T-cell (primary cell): Measurements from ENCODE around the gene RETN. TPM values are rescaled to one million over a fixed set of nuclear protein-coding genes. Genes with fewer than 3 reads are reported as not detected.
A peak's percentile ranks its signal among the peaks of the same experiment; 100 is the strongest.

ENCODE experiments used
- ATAC-seq, 4 experiments: fragments of 200-7000 bp in 3 of 4; fragments of 150-1000 bp in 1 of 4; cut with Tn5 transposase; replicated peaks in 1 of 4; 1 replicate in 3 of 4; 2 replicates in 1 of 4; pipeline ENCODE4 v1.10.0; 2021; ENCODE audit warnings: moderate library complexity in 3 of 4, mild to moderate bottlenecking in 2 of 4, moderate number of reproducible peaks in 1 of 4
- CTCF ChIA-PET, 2 donors: fragments of 300-600 bp; sonication (Branson Sonifier 250); formaldehyde crosslinking; loops; one replicate each; lab custom pipeline; 2022; ENCODE audit warnings: antibody characterized with exemption in 2 of 2; lab: Charles Lee
- POLR2A ChIA-PET, 2 donors: fragments of 300-600 bp; sonication (Branson Sonifier 250); formaldehyde crosslinking; loops; one replicate each; lab custom pipeline; 2022; ENCODE audit warnings: antibody characterized with exemption in 2 of 2; lab: Charles Lee
- DNase-seq, 35 experiments: peaks; one replicate each; pipeline versions ENCODE4 v3.0.0 to v3.0.0-alpha.2; 2013 to 2023
- H3K27ac ChIP-seq: one replicate; pipeline ENCODE4 v1.5.1; 2013; ENCODE audit warnings: low read length
- H3K27me3 ChIP-seq, 2 experiments: replicated peaks in 1 of 2; 1 replicate in 1 of 2; 2 replicates in 1 of 2; pipeline versions ENCODE4 v1.6.1 to v1.7.0; 2013; ENCODE audit warnings: low read length in 1 of 2, mixed read lengths in 1 of 2; ENCODE audit not compliant: control insufficient read depth in 2 of 2, insufficient read depth in 2 of 2; ENCODE audit errors: extremely low read depth in 1 of 2
- H3K36me3 ChIP-seq, 2 donors: 1 replicate in 1 of 2; 2 replicates in 1 of 2; pipeline versions ENCODE4 v1.6.1 to v1.7.0; 2013; ENCODE audit warnings: low read length in 1 of 2; ENCODE audit not compliant: control insufficient read depth in 2 of 2, insufficient read depth in 1 of 2; ENCODE audit errors: extremely low read depth in 1 of 2
- H3K4me1 ChIP-seq, 2 experiments: 1 replicate in 1 of 2; 2 replicates in 1 of 2; pipeline versions ENCODE4 v1.6.1 to v1.7.0; 2013; ENCODE audit warnings: low read length in 2 of 2, mixed read lengths in 1 of 2; ENCODE audit not compliant: insufficient read depth in 2 of 2, control insufficient read depth in 1 of 2; ENCODE audit errors: extremely low read depth in 1 of 2
- H3K4me3 ChIP-seq, 2 donors: 1 replicate in 1 of 2; 2 replicates in 1 of 2; pipeline versions ENCODE4 v1.5.1 to v1.7.0; 2013; ENCODE audit warnings: mild to moderate bottlenecking in 2 of 2, low read length in 1 of 2, moderate library complexity in 1 of 2; ENCODE audit not compliant: control insufficient read depth in 1 of 2; ENCODE audit errors: extremely low read depth in 1 of 2
- H3K9me3 ChIP-seq: 2 replicates; pipeline ENCODE4 v1.7.0; 2013
- H3K27ac Mint-ChIP-seq, 2 donors: one replicate each; pipeline ENCODE4 v1.8.0; 2020 to 2021; ENCODE audit warnings: mild to moderate bottlenecking in 2 of 2, mixed read lengths in 2 of 2
- H3K27me3 Mint-ChIP-seq, 2 donors: one replicate each; pipeline ENCODE4 v1.8.0; 2021 to 2022; ENCODE audit warnings: mixed read lengths in 2 of 2
- H3K36me3 Mint-ChIP-seq: one replicate; pipeline ENCODE4 v1.8.0; 2021; ENCODE audit warnings: mixed read lengths
- H3K4me1 Mint-ChIP-seq, 3 donors: one replicate each; pipeline ENCODE4 v1.8.0; 2020 to 2022; ENCODE audit warnings: mixed read lengths in 3 of 3, mild to moderate bottlenecking in 1 of 3
- H3K4me3 Mint-ChIP-seq, 3 donors: one replicate each; pipeline ENCODE4 v1.8.0; 2020 to 2022; ENCODE audit warnings: mild to moderate bottlenecking in 3 of 3, mixed read lengths in 3 of 3, moderate library complexity in 3 of 3
- H3K9me3 Mint-ChIP-seq, 3 donors: one replicate each; pipeline ENCODE4 v1.8.0; 2020 to 2022; ENCODE audit warnings: mixed read lengths in 3 of 3
- WGBS: methylation state at CpG from one replicate; pipeline ENCODE4 v1.1.5; 2013; ENCODE audit warnings: missing lambda C conversion rate; ENCODE audit not compliant: insufficient coverage; 5-methylcytosine and 5-hydroxymethylcytosine counted together
- total RNA-seq, 35 experiments: library from RNA in 6 of 35; stranded (reverse) in 6 of 35; fragments of 120-200 nt in 1 of 35; gene quantifications; one replicate each; pipeline versions ENCODE4 v1.2.1 to v1.2.4 and lab custom pipeline; 2013 to 2026

RETN gene, protein sequence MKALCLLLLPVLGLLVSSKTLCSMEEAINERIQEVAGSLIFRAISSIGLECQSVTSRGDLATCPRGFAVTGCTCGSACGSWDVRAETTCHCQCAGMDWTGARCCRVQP
- total RNA-seq (1 to 10 TPM in 1 of 5 donors, not detected in 4; 1.6 TPM), total RNA-seq (lab: John Stamatoyannopoulos, UW) (0 to 0.22 (median 0) reads per million in 29 experiments)
- total RNA-seq (2013), result 1.0 TPM

DNA sequence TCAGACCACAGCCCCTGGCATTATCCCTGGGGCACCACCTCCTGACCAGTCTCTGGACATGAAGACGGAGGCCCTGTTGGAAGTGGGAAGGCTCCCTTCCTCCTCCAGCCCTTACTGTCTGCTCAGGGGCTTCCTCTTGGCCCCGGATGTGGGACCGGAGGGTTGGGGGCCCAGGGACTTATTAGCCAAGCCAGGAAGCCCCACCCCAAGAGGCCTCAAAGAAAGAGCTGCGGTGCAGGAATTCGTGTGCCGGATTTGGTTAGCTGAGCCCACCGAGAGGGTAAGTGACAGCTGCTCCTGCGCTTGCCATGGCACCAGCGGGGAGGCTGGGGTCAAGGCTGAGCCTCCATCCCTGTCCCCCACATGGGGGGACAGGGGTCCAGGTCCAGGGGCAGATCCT is at the start of gene RETN:
Gene RETN, plus strand, starts transcription at position 208 of the 400 bp plus-strand sequence. CDS start 278 bp downstream, outside the sequence.
- H3K27me3 Mint-ChIP-seq, result peaks cover 25 to 37% of the 10 kb centered on the region in 2 donors
- H3K4me3 Mint-ChIP-seq, result peak within 1 kb of the TSS in 1 of 3 donors; percentile 72
- ATAC-seq, result no peak
- Histone ChIP-seq H3K36me3 (no peaks in the 10 kb centered on the region), H3K4me3 (no peak within 1 kb of the TSS), H3K27ac (no peak within 1 kb of the TSS), H3K4me1 (peaks cover 2 to 21% of the 10 kb centered on the region in 2 experiments), H3K27me3 (peaks cover 0 to 32% of the 10 kb centered on the region in 2 experiments), H3K9me3 (no peaks in the 10 kb centered on the region)
- H3K27ac Mint-ChIP-seq, result no peak within 1 kb of the TSS
- H3K36me3 Mint-ChIP-seq, result no peaks in the 10 kb centered on the region
- peaks cover 15 to 20% (median 17%) of the 10 kb centered on the region in 3 donors for H3K4me1 Mint-ChIP-seq
- POLR2A ChIA-PET, result interaction anchor here in 1 of 2 donors (0.7 kb wide), 1 partner anchor 12 kb away, joined by 3 read pairs; the partner anchor contains the start of gene TRAPPC5
- no peak for DNase-seq
- no peaks in the 10 kb centered on the region for H3K9me3 Mint-ChIP-seq
- 79% methylated on average over 7 of the region's 9 CpGs for WGBS
- CTCF ChIA-PET, result interaction anchor here in 1 of 2 donors (1.8 kb wide), 1 partner anchor 12 kb away, joined by 5 read pairs; the partner anchor contains the start of gene TRAPPC5

DNA sequence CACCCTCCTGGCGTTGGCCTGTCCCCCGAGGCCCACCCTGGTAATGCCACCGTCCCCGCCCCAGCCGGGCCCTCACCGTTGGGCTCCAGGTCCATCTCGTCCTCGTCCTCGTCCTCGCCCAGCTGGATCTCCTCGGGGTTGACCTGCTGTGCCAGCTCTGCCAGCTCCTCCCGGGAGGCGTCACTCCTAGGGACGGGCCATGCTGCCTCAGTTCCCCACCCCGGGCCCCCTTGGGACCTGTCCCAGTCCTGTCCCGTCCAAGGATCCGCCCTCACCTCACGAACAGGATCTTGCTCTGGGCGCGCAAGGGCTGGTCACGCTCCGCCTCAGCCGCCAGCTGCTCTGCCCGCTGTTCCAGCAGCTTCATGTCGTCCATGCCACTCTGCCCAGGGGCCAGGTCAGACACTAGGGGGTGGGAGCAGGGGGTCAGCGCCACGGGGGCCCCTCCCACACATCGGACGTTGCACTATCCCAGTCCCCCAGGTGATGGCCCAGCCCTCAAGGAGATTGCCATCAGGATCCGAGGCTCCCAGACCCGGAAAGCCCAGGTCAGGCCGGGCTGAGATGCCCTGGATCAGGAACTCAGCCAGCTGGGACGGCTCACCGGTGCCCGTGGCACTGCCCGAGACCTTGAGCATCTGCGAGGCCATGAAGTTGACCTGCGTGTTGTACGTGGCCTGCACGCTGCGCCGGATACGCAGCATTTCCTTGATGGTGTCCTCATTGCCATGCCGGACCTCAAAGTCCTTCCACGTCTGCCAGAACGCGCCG is 49.0 kb upstream of the RETN start:
- Histone ChIP-seq H3K27me3 (no peaks in the 10 kb centered on the region), H3K27ac (no peak overlapping the region), H3K9me3 (no peaks in the 10 kb centered on the region), H3K36me3 (peaks cover 14 to 59% of the 10 kb centered on the region in 2 donors), H3K4me1 (no peaks in the 10 kb centered on the region), H3K4me3 (no peak overlapping the region)
- ATAC-seq (peak in 1 of 4 experiments; percentile 19), DNase-seq (no peak)
- peaks cover 0 to 8% (median 0%) of the 10 kb centered on the region in 3 donors for H3K4me1 Mint-ChIP-seq
- no peaks in the 10 kb centered on the region for H3K27me3 Mint-ChIP-seq
- H3K27ac Mint-ChIP-seq, result no peak overlapping the region
- POLR2A ChIA-PET, result no interaction called here
- peaks cover 0 to 5% (median 0%) of the 10 kb centered on the region in 3 donors for H3K9me3 Mint-ChIP-seq
- CTCF ChIA-PET, result interaction anchor here in 1 of 2 donors (0.6 kb wide), 1 partner anchor 257 kb away, joined by 3 read pairs; no protein-coding TSS in a partner anchor
- 97% methylated on average over 43 of the region's 48 CpGs for WGBS
- peaks cover 42% of the 10 kb centered on the region for H3K36me3 Mint-ChIP-seq
- no peak overlapping the region for H3K4me3 Mint-ChIP-seq

DNA sequence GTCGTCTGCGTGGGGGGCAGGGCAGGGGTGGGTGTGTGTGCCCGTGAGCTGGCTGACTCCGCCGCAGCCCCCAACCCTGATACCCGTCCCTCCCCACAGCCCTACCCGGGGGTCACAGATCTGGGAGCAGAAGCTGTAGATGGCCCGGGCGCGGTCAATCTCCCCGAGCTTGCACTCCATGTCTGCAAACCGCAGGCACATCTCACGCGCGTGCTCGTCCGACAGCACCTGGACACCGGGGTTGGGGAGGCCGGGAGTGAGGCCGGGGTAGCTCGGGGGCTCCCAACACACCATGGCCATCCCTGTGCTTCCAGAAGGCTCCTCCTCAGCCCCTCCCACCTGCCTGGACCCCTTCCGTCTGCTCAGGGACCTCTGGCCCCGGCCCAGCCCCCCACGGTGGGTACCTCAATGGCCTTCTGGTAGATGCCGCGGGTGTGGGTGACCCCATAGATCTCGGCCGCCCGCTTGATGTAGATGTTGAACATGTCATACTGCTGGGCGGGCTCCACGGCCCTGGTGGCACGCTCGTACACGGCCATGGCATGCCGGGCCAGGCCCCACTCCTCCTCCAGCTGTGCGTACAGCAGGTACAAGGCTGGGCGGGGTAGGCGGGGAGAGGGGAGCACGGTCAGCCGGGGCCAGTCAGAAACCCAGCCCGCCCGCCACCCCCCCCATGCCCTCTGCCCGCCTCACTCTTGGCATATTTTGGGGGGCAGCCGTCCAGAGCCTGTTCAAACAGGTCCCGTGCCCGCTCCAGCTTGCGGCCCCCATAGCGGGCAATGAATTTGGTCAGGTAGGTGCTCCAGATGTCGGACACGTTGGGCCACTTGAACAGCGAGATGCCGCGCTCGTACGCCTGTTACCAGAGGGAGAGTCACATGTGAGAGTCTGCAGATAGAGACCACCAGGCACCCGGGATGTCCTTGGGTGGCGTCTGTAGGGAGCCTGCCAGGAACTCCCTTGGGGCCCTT is 48.1 kb upstream of the RETN start:
- CTCF ChIA-PET, result no interaction called here
- DNase-seq, result no peak
- no peak for ATAC-seq
- H3K27ac Mint-ChIP-seq, result no peak overlapping the region
- 95% methylated on average over 39 of the region's 57 CpGs for WGBS
- H3K9me3 Mint-ChIP-seq, result peaks cover 0 to 5% (median 0%) of the 10 kb centered on the region in 3 donors
- no peak overlapping the region for H3K27ac ChIP-seq
- peaks cover 0 to 8% (median 0%) of the 10 kb centered on the region in 3 donors for H3K4me1 Mint-ChIP-seq
- peaks cover 16 to 66% of the 10 kb centered on the region in 2 donors for H3K36me3 ChIP-seq
- H3K4me1 ChIP-seq, result no peaks in the 10 kb centered on the region
- H3K9me3 ChIP-seq, result no peaks in the 10 kb centered on the region
- peaks cover 42% of the 10 kb centered on the region for H3K36me3 Mint-ChIP-seq
- POLR2A ChIA-PET, result interaction anchor here in 1 of 2 donors (0.6 kb wide), 1 partner anchor 15 kb away, joined by 7 read pairs; no protein-coding TSS in a partner anchor
- no peak overlapping the region for H3K4me3 Mint-ChIP-seq
- no peaks in the 10 kb centered on the region for H3K27me3 Mint-ChIP-seq
- H3K27me3 ChIP-seq, result no peaks in the 10 kb centered on the region
- no peak overlapping the region for H3K4me3 ChIP-seq

DNA sequence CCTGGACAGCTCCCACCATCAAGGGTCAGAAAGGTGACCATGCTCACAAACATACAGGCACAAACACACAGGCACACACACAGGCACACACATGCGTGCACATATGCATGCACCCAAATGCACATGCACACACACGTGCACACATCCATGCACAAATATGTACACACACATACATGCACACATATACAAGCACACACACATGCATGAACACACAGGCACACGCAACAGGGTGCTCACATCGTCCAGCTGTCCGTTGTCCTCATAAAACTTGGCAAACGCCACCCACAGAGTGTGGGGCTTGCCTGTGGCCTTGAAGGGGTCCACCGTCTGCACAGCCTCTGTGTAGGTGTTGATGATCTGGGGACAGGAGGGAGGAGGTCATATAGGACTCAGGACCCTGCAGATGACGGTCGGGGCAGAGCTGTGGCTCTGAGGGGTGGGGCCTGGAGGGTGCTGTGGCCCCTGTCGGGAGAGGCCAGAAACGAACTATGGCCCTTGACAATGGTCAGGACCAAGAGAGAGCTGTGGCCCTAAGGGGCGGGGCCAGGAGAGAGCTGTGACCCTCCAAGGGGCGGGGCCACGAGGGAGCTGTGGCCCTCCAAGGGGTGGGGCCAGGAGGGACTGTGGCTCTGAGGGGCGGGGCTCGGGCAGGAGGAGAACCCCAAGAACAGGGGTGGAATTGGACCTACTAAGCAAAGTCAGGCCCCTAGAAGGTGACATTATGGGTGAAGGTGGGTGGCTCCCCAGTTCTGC is 45.7 kb upstream of the RETN start:
- DNase-seq (no peak), ATAC-seq (no peak)
- no peak overlapping the region for H3K4me3 Mint-ChIP-seq
- no peaks in the 10 kb centered on the region for H3K27me3 ChIP-seq
- WGBS, result 89% methylated on average over 12 of the region's 16 CpGs
- peaks cover 0 to 5% (median 0%) of the 10 kb centered on the region in 3 donors for H3K9me3 Mint-ChIP-seq
- no peaks in the 10 kb centered on the region for H3K27me3 Mint-ChIP-seq
- H3K4me1 Mint-ChIP-seq, result peaks cover 12% of the 10 kb centered on the region in 3 donors
- ChIA-PET POLR2A (interaction anchor here in 1 of 2 donors (0.6 kb wide), 1 partner anchor 799 kb away, joined by 3 read pairs; no protein-coding TSS in a partner anchor), CTCF (no interaction called here)
- no peak overlapping the region for H3K27ac Mint-ChIP-seq
- no peak overlapping the region for H3K27ac ChIP-seq
- no peak overlapping the region for H3K4me3 ChIP-seq
- H3K36me3 ChIP-seq, result peaks cover 16 to 86% of the 10 kb centered on the region in 2 donors
- peaks cover 0 to 15% of the 10 kb centered on the region in 2 experiments for H3K4me1 ChIP-seq
- no peaks in the 10 kb centered on the region for H3K9me3 ChIP-seq
- H3K36me3 Mint-ChIP-seq, result peaks cover 37% of the 10 kb centered on the region

GRCh38 chr19:7623725-7624603 is 44.9 kb upstream of the RETN start:
- H3K27me3 ChIP-seq, result no peaks in the 10 kb centered on the region
- no peaks in the 10 kb centered on the region for H3K9me3 Mint-ChIP-seq
- H3K4me1 Mint-ChIP-seq, result peaks cover 13 to 21% (median 20%) of the 10 kb centered on the region in 3 donors
- ChIA-PET POLR2A (interaction anchor here in 1 of 2 donors (0.6 kb wide), 1 partner anchor 800 kb away, joined by 3 read pairs; no protein-coding TSS in a partner anchor), CTCF (no interaction called here)
- H3K4me3 ChIP-seq, result no peak overlapping the region
- peaks cover 29% of the 10 kb centered on the region for H3K36me3 Mint-ChIP-seq
- ATAC-seq (no peak), DNase-seq (no peak)
- 91% methylated on average over 22 of the region's 39 CpGs for WGBS
- no peak overlapping the region for H3K27ac Mint-ChIP-seq
- H3K27me3 Mint-ChIP-seq, result no peaks in the 10 kb centered on the region
- peaks cover 7 to 24% of the 10 kb centered on the region in 2 experiments for H3K4me1 ChIP-seq
- H3K27ac ChIP-seq, result no peak overlapping the region
- H3K4me3 Mint-ChIP-seq, result no peak overlapping the region
- H3K36me3 ChIP-seq, result peaks cover 16 to 81% of the 10 kb centered on the region in 2 donors
- no peaks in the 10 kb centered on the region for H3K9me3 ChIP-seq
